ENCODE results near the gene C14orf180. TPM values are rescaled to one million over a fixed set of nuclear protein-coding genes. Genes with fewer than 3 reads are reported as not detected.

The C14orf180 gene
- total and polyA plus RNA-seq, 10 of the 15 experiments (the other 5 are each of a cell fraction or from before 2014, with no cell fraction given) = not detected

GRCh38 chr14:104610749-104611310, 31.3 kb downstream of the C14orf180 start:
- no peaks in the 10 kb centered on the region for H3K9me3 ChIP-seq (replicated peaks; ENCODE audit: control insufficient read depth, insufficient read depth, low read length)
- 0% methylated on average over 4 of the region's 4 CpGs for WGBS (ENCODE audit: insufficient coverage, insufficient replicate concordance, low lambda C conversion rate, missing lambda C conversion rate)
- H3K4me1 ChIP-seq (ENCODE audit: control insufficient read depth, insufficient read depth, low read length) = no peaks in the 10 kb centered on the region
- no peak for DNase-seq (ENCODE audit: low read depth, low spot score)
- no peak overlapping the region for H3K9ac ChIP-seq (ENCODE audit: control insufficient read depth, insufficient read depth, low read length)
- ChIA-PET CTCF (no interaction called here), POLR2A (no interaction called here), RAD21 (ENCODE audit: unreplicated experiment) (no interaction called here), SMC1A (ENCODE audit: uncharacterized antibody, unreplicated experiment) (no interaction called here)
- no peak for TF ChIP-seq MAX (IDR thresholded peaks at IDR 0.05; ENCODE audit: low read depth, low read length)
- no peak for TF ChIP-seq SP1 (IDR thresholded peaks at IDR 0.05; ENCODE audit: low read depth, low read length)
- no peak for TF ChIP-seq NFIC (IDR thresholded peaks at IDR 0.05; ENCODE audit: low read depth, low read length)
- no peak for TF ChIP-seq SKIL (IDR thresholded peaks at IDR 0.05; ENCODE audit: low read depth, poor library complexity, severe bottlenecking)
- no peak for TF ChIP-seq BHLHE40 (IDR thresholded peaks at IDR 0.05; ENCODE audit: borderline replicate concordance in 1 of 2, low read depth in 2 of 2, low read length in 1 of 2)
- no peak for TF ChIP-seq STAT1 (conservative IDR thresholded peaks at IDR 0.05)
- TF ChIP-seq BCL3 (IDR thresholded peaks at IDR 0.05; ENCODE audit: borderline replicate concordance, insufficient read depth, low read depth, low read length, poor library complexity, severe bottlenecking) = no peak
- TF ChIP-seq EP300 (IDR thresholded peaks at IDR 0.05; ENCODE audit: borderline replicate concordance in 1 of 2, control insufficient read depth in 1 of 2, low read depth in 2 of 2, low read length in 2 of 2) = no peak
- no peak for TF ChIP-seq BACH1 (IDR thresholded peaks at IDR 0.05; ENCODE audit: borderline replicate concordance)
- no peak for TF ChIP-seq ZNF274 (IDR thresholded peaks at IDR 0.05; ENCODE audit: insufficient read depth, insufficient read length)
- H3K27me3 ChIP-seq (replicated peaks in 1 of 2; ENCODE audit: control insufficient read depth in 2 of 2, insufficient read depth in 2 of 2, low read length in 1 of 2) = peaks cover 3 to 5% of the 10 kb centered on the region in 2 experiments
- no peak for FAIRE-seq
- H3K79me2 ChIP-seq (ENCODE audit: control insufficient read depth, insufficient read depth, low read length) = no peaks in the 10 kb centered on the region
- H3K27ac ChIP-seq (ENCODE audit: control insufficient read depth, insufficient read depth) = no peak overlapping the region
- intact Hi-C loops (cut with micrococcal nuclease; ENCODE audit: unreplicated experiment) (no loop called here), in situ Hi-C loops (cut with MboI) (no loop called here)
- no peak overlapping the region for H2AFZ ChIP-seq (ENCODE audit: control insufficient read depth, low read depth, low read length)
- H3K4me2 ChIP-seq (ENCODE audit: control insufficient read depth, insufficient read depth) = no peak overlapping the region
- H4K20me1 ChIP-seq (ENCODE audit: control insufficient read depth, insufficient read depth) = 0 out of 2 replicates have a peak, but pooled peaks cover 3% of the 10 kb centered on the region
- no peak for ATAC-seq
- H3K4me3 ChIP-seq = no peak overlapping the region
- BruUV-seq (replicated peaks) = no TSS peak
- H3K36me3 ChIP-seq (ENCODE audit: control insufficient read depth in 2 of 2, insufficient read depth in 2 of 2, low read length in 1 of 2) = no peaks in the 10 kb centered on the region

Measured in GM12878 (cell line).